DND-41 (cell line): ENCODE data around the gene ARHGAP32.

Source experiments
- EZH2 ChIP-seq: IDR thresholded peaks from 3 replicates; pipeline ENCODE4 v1.6.1; 2012; ENCODE audit warnings: borderline replicate concordance, low read depth, mild to moderate bottlenecking, moderate library complexity, low read length, inconsistent platforms; ENCODE audit not compliant: severe bottlenecking
- TF ChIP-seq, protein P1 (sequence below): IDR thresholded peaks from 2 replicates; pipeline ENCODE4 v1.5.1; 2012; ENCODE audit warnings: borderline replicate concordance, low read length, moderate library complexity, mild to moderate bottlenecking; ENCODE audit not compliant: poor library complexity, severe bottlenecking; ENCODE audit errors: extremely low read depth

- TF ChIP-seq, protein P1, sequence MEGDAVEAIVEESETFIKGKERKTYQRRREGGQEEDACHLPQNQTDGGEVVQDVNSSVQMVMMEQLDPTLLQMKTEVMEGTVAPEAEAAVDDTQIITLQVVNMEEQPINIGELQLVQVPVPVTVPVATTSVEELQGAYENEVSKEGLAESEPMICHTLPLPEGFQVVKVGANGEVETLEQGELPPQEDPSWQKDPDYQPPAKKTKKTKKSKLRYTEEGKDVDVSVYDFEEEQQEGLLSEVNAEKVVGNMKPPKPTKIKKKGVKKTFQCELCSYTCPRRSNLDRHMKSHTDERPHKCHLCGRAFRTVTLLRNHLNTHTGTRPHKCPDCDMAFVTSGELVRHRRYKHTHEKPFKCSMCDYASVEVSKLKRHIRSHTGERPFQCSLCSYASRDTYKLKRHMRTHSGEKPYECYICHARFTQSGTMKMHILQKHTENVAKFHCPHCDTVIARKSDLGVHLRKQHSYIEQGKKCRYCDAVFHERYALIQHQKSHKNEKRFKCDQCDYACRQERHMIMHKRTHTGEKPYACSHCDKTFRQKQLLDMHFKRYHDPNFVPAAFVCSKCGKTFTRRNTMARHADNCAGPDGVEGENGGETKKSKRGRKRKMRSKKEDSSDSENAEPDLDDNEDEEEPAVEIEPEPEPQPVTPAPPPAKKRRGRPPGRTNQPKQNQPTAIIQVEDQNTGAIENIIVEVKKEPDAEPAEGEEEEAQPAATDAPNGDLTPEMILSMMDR = peak; percentile 85
- no peak for TF ChIP-seq EZH2
These were observed 235.5 kb downstream of the ARHGAP32 start for GRCh38 chr11:128956401-128957201.
